ENCODE data around the gene FBN2. TPM values are rescaled to one million over a fixed set of nuclear protein-coding genes. Genes with fewer than 3 reads are reported as not detected.

The FBN2 gene
- total RNA-seq, 1 experiment from 2014 or later: 1.6 TPM

- BruUV-seq (replicated peaks): no TSS peak
- intact Hi-C loops (cut with micrococcal nuclease; ENCODE audit: unreplicated experiment): no loop called here
Measured at GRCh38 chr5:128427921-128428320, 110.1 kb downstream of the FBN2 start.

GRCh38 chr5:128426090-128426534 is 111.9 kb downstream of the FBN2 start:
- Histone ChIP-seq H3K9me3 (ENCODE audit: low read depth, low read length, poor library complexity, severe bottlenecking) (no peaks in the 10 kb centered on the region), H3K4me1 (ENCODE audit: insufficient read depth, low read length, poor library complexity, severe bottlenecking) (no peaks in the 10 kb centered on the region), H3K36me3 (ENCODE audit: insufficient read depth, low read length, poor library complexity, severe bottlenecking) (no peaks in the 10 kb centered on the region), H3K27me3 (replicated peaks; ENCODE audit: insufficient read depth, low read depth, low read length, poor library complexity) (no peaks in the 10 kb centered on the region), H3K27ac (ENCODE audit: low read depth, low read length, poor library complexity, severe bottlenecking) (no peak overlapping the region), H3K4me3 (ENCODE audit: low read depth, low read length, poor library complexity, severe bottlenecking) (no peak overlapping the region)
- no peak for DNase-seq (ENCODE audit: low spot score)
- no TSS peak for BruUV-seq (replicated peaks)
- intact Hi-C loops (cut with micrococcal nuclease; ENCODE audit: unreplicated experiment): no loop called here
- TF ChIP-seq CTCF (conservative IDR thresholded peaks at IDR 0.05; ENCODE audit: low read depth, low read length) (no peak), EZH2 (IDR thresholded peaks at IDR 0.05; ENCODE audit: borderline replicate concordance, low read depth, low read length, poor library complexity, severe bottlenecking) (no peak)
- ChIA-PET CTCF (no interaction called here), POLR2A (ENCODE audit: low non-redundant PET) (no interaction called here)

More at GRCh38 chr5:128427921-128428320, 110.1 kb downstream of the FBN2 start:
- no peak for DNase-seq (ENCODE audit: low spot score)
- Histone ChIP-seq H3K4me1 (ENCODE audit: insufficient read depth, low read length, poor library complexity, severe bottlenecking) (no peaks in the 10 kb centered on the region), H3K9me3 (ENCODE audit: low read depth, low read length, poor library complexity, severe bottlenecking) (no peaks in the 10 kb centered on the region), H3K27ac (ENCODE audit: low read depth, low read length, poor library complexity, severe bottlenecking) (no peak overlapping the region), H3K4me3 (ENCODE audit: low read depth, low read length, poor library complexity, severe bottlenecking) (no peak overlapping the region), H3K36me3 (ENCODE audit: insufficient read depth, low read length, poor library complexity, severe bottlenecking) (no peaks in the 10 kb centered on the region), H3K27me3 (replicated peaks; ENCODE audit: insufficient read depth, low read depth, low read length, poor library complexity) (no peaks in the 10 kb centered on the region)
- POLR2A ChIA-PET (ENCODE audit: low non-redundant PET): no interaction called here
- CTCF ChIA-PET: no interaction called here
- TF ChIP-seq CTCF (conservative IDR thresholded peaks at IDR 0.05; ENCODE audit: low read depth, low read length) (no peak), EZH2 (IDR thresholded peaks at IDR 0.05; ENCODE audit: borderline replicate concordance, low read depth, low read length, poor library complexity, severe bottlenecking) (no peak)

- ChIA-PET POLR2A (ENCODE audit: low non-redundant PET) (no interaction called here), CTCF (no interaction called here)
- no TSS peak for BruUV-seq (replicated peaks)
- Histone ChIP-seq H3K27ac (ENCODE audit: low read depth, low read length, poor library complexity, severe bottlenecking) (no peak overlapping the region), H3K4me3 (ENCODE audit: low read depth, low read length, poor library complexity, severe bottlenecking) (no peak overlapping the region), H3K27me3 (replicated peaks; ENCODE audit: insufficient read depth, low read depth, low read length, poor library complexity) (no peaks in the 10 kb centered on the region), H3K9me3 (ENCODE audit: low read depth, low read length, poor library complexity, severe bottlenecking) (no peaks in the 10 kb centered on the region), H3K4me1 (ENCODE audit: insufficient read depth, low read length, poor library complexity, severe bottlenecking) (no peaks in the 10 kb centered on the region), H3K36me3 (ENCODE audit: insufficient read depth, low read length, poor library complexity, severe bottlenecking) (no peaks in the 10 kb centered on the region)
- DNase-seq (ENCODE audit: low spot score): no peak
- intact Hi-C loops (cut with micrococcal nuclease; ENCODE audit: unreplicated experiment): no loop called here
- TF ChIP-seq EZH2 (IDR thresholded peaks at IDR 0.05; ENCODE audit: borderline replicate concordance, low read depth, low read length, poor library complexity, severe bottlenecking) (no peak), CTCF (conservative IDR thresholded peaks at IDR 0.05; ENCODE audit: low read depth, low read length) (no peak)
Measured at GRCh38 chr5:128424646-128425045, 113.4 kb downstream of the FBN2 start.

All from A673 (cell line).